HepG2 (cell line): Measurements from ENCODE around the gene GPN2. TPM values are rescaled to one million over a fixed set of nuclear protein-coding genes. Genes with fewer than 3 reads are reported as not detected.

Source experiments
- CENPX ChIP-seq: sonication (generic); formaldehyde crosslinking; IDR thresholded peaks from 2 replicates; pipeline ENCODE4 v1.9.0; 2021; ENCODE audit warnings: mild to moderate bottlenecking, missing genetic modification reagents, moderate library complexity
- DDIT3 ChIP-seq: sonication (generic); formaldehyde crosslinking; IDR thresholded peaks from 2 replicates; pipeline ENCODE4 v1.4.0; 2020; ENCODE audit warnings: mild to moderate bottlenecking, missing genetic modification reagents
- ELK4 ChIP-seq: sonication (generic); formaldehyde crosslinking; IDR thresholded peaks from 2 replicates; pipeline ENCODE4 v1.9.0; 2021; ENCODE audit warnings: missing genetic modification reagents, borderline replicate concordance
- FOXA3 ChIP-seq: IDR thresholded peaks from 2 replicates; pipeline ENCODE4 v1.6.1; 2016; ENCODE audit warnings: missing genetic modification reagents, missing compliant biosample characterization
- GABPB1 ChIP-seq: IDR thresholded peaks from 2 replicates; pipeline ENCODE4 v1.6.1; 2016; ENCODE audit warnings: mild to moderate bottlenecking, missing genetic modification reagents, moderate library complexity, missing compliant biosample characterization
- GLMP ChIP-seq: sonication (generic); formaldehyde crosslinking; IDR thresholded peaks from 2 replicates; pipeline ENCODE4 v1.9.0; 2021; ENCODE audit warnings: missing genetic modification reagents, mild to moderate bottlenecking, borderline replicate concordance
- GMEB1 ChIP-seq: sonication (generic); formaldehyde crosslinking; IDR thresholded peaks from 2 replicates; pipeline ENCODE4 v1.5.1; 2020; ENCODE audit warnings: missing genetic modification reagents, mild to moderate bottlenecking, borderline replicate concordance
- HBP1 ChIP-seq: IDR thresholded peaks from 2 replicates; pipeline ENCODE4 v1.6.1; 2016; ENCODE audit warnings: low read depth, control low read depth
- KDM6A ChIP-seq: IDR thresholded peaks from 2 replicates; pipeline ENCODE4 v1.6.1; 2016; ENCODE audit warnings: low read depth
- MIER2 ChIP-seq: IDR thresholded peaks from 2 replicates; pipeline ENCODE4 v1.6.1; 2016; ENCODE audit warnings: missing biosample characterization, missing genetic modification reagents
- PLSCR1 ChIP-seq: sonication (generic); formaldehyde crosslinking; IDR thresholded peaks from 2 replicates; pipeline ENCODE4 v1.5.0; 2020; ENCODE audit warnings: missing genetic modification reagents, mild to moderate bottlenecking, borderline replicate concordance
- RBM22 ChIP-seq: fragments of 200-400 bp; formaldehyde crosslinking; optimal IDR thresholded peaks from 2 replicates; pipeline ENCODE3; 2017; ENCODE audit warnings: mild to moderate bottlenecking, low read length, moderate library complexity
- SALL1 ChIP-seq: sonication (generic); formaldehyde crosslinking; IDR thresholded peaks from 2 replicates; pipeline ENCODE4 v1.8.0; 2022; ENCODE audit warnings: mild to moderate bottlenecking, missing genetic modification reagents
- XBP1 ChIP-seq: sonication (generic); formaldehyde crosslinking; IDR thresholded peaks from 2 replicates; pipeline ENCODE4 v1.5.0; 2020; ENCODE audit warnings: missing genetic modification reagents
- YEATS2 ChIP-seq: sonication (generic); formaldehyde crosslinking; IDR thresholded peaks from 2 replicates; pipeline ENCODE4 v1.4.0; 2020; ENCODE audit warnings: missing genetic modification reagents, borderline replicate concordance
- ZFP36L2 ChIP-seq: sonication (generic); formaldehyde crosslinking; IDR thresholded peaks from 2 replicates; pipeline ENCODE4 v1.4.0; 2020; ENCODE audit warnings: missing genetic modification reagents
- ZNF225 ChIP-seq: sonication (generic); formaldehyde crosslinking; IDR thresholded peaks from 2 replicates; pipeline ENCODE4 v1.4.0; 2020; ENCODE audit warnings: mild to moderate bottlenecking, missing genetic modification reagents
- ZNF343 ChIP-seq: sonication (generic); formaldehyde crosslinking; IDR thresholded peaks from 2 replicates; pipeline ENCODE4 v1.4.0; 2020; ENCODE audit warnings: mild to moderate bottlenecking, missing genetic modification reagents
- ZNF549 ChIP-seq: sonication (generic); formaldehyde crosslinking; IDR thresholded peaks from 2 replicates; pipeline ENCODE4 v1.5.0; 2020; ENCODE audit warnings: missing genetic modification reagents
- ZNF615 ChIP-seq: sonication (generic); formaldehyde crosslinking; IDR thresholded peaks from 2 replicates; pipeline ENCODE4 v1.5.0; 2020; ENCODE audit warnings: mild to moderate bottlenecking, missing genetic modification reagents, borderline replicate concordance
- ZNF644 ChIP-seq: IDR thresholded peaks from 2 replicates; pipeline ENCODE4 v1.6.1; 2016; ENCODE audit warnings: low read depth
- ZNF772 ChIP-seq: sonication (generic); formaldehyde crosslinking; IDR thresholded peaks from 2 replicates; pipeline ENCODE4 v1.5.0; 2020; ENCODE audit warnings: mild to moderate bottlenecking, missing genetic modification reagents
- ZNF777 ChIP-seq: sonication (generic); formaldehyde crosslinking; IDR thresholded peaks from 2 replicates; pipeline ENCODE4 v1.4.0; 2020; ENCODE audit warnings: missing genetic modification reagents
- ZSCAN12 ChIP-seq: sonication (generic); formaldehyde crosslinking; IDR thresholded peaks from 2 replicates; pipeline ENCODE4 v1.9.0; 2021; ENCODE audit warnings: mild to moderate bottlenecking, missing genetic modification reagents
- polyA plus RNA-seq, 8 experiments: library from polyadenylated mRNA; depleted of rRNA in 3 of 8; stranded (reverse) in 7 of 8; unstranded in 1 of 8; fragments of >200 nt; fragmentation: Illumina TruSeq in 4 of 8; extraction: Trizol in 4 of 8; gene quantifications; 2 replicates each; pipeline versions ENCODE4 v1.2.1 to v1.2.3, GENCODE V29; 2011 to 2016; ENCODE audit warnings: low read depth in 4 of 8, missing spikeins in 1 of 8, mixed read lengths in 1 of 8; ENCODE audit not compliant: insufficient read depth in 1 of 8
- total RNA-seq, 5 experiments: library from RNA; depleted of rRNA; stranded (reverse); fragments of >200 nt; fragmentation: Illumina TruSeq; extraction: Trizol; gene quantifications; 2 replicates each; pipeline ENCODE4 v1.2.3, GENCODE V29; 2016; ENCODE audit warnings: low read depth in 1 of 5

GPN2 gene
- total and polyA plus RNA-seq, 2 of the 13 experiments (the other 11 are each of a cell fraction or from before 2014, with no cell fraction given): 19.3 to 38.9 TPM

- TF ChIP-seq GMEB1 (CRISPR knock-in tag): peak; percentile 54; the same call in 1 of the 2 replicates
- TF ChIP-seq YEATS2 (CRISPR knock-in tag): peak; percentile 63; the same call in 1 of the 2 replicates
- peak; percentile 43; the same call in 1 of the 2 replicates for TF ChIP-seq ZFP36L2 (CRISPR knock-in tag)
- TF ChIP-seq SALL1 (CRISPR knock-in tag): peak; percentile 94
- 0 out of 2 replicates have a peak, but pooled peaks have one; percentile 28 for TF ChIP-seq ZNF772
- peak; percentile 17; the same call in 1 of the 2 replicates for TF ChIP-seq GABPB1 (CRISPR knock-in tag)
- TF ChIP-seq FOXA3 (CRISPR knock-in tag): peak; percentile 78
- no peak for TF ChIP-seq CENPX (CRISPR knock-in tag)
- peak; percentile 46; the same call in 1 of the 2 replicates for TF ChIP-seq ZNF615 (CRISPR knock-in tag)
- no peak for TF ChIP-seq ZNF549
- TF ChIP-seq ZNF777 (CRISPR knock-in tag): no peak
- TF ChIP-seq RBM22: peak; percentile 86
- 0 out of 2 replicates have a peak, but pooled peaks have one; percentile 59 for TF ChIP-seq ZSCAN12 (CRISPR knock-in tag)
- TF ChIP-seq ZNF343 (CRISPR knock-in tag): no peak
- 0 out of 2 replicates have a peak, but pooled peaks have one; percentile 18 for TF ChIP-seq ZNF644
- TF ChIP-seq ZNF225 (CRISPR knock-in tag): no peak
- TF ChIP-seq ELK4: no peak
- peak; percentile 36; the same call in 1 of the 2 replicates for TF ChIP-seq MIER2 (CRISPR knock-in tag)
- TF ChIP-seq KDM6A (CRISPR knock-in tag): peak; percentile 59; the same call in 1 of the 2 replicates
- no peak for TF ChIP-seq XBP1 (CRISPR knock-in tag)
- TF ChIP-seq GLMP (CRISPR knock-in tag): no peak
- no peak for TF ChIP-seq DDIT3 (CRISPR knock-in tag)
- TF ChIP-seq HBP1: peak; percentile 48; the same call in 1 of the 2 replicates
- no peak for TF ChIP-seq PLSCR1
Measured at GRCh38 chr1:26910343-26911160, 20.5 kb upstream of the GPN2 start (continued).
